HG03520 (cell line): Measurements from ENCODE around the gene NRSN1.
"Not testable (repeated sequence)": the region's sequence is repeated elsewhere in the genome, so short reads cannot be mapped to it uniquely, and the experiment has no call there.

Experiments
- ATAC-seq: cut with Tn5 transposase; IDR thresholded peaks from one replicate; pipeline ENCODE4 v1.9.1; 2021; ENCODE audit warnings: mild to moderate bottlenecking, moderate library complexity; ENCODE audit not compliant: unreplicated experiment

The NRSN1 gene

GRCh38 chr6:24140591-24140990 is 14.6 kb downstream of the NRSN1 start:
- no peak for ATAC-seq

- ATAC-seq, result not testable (repeated sequence)
These were observed 16.7 kb downstream of the NRSN1 start for GRCh38 chr6:24142733-24143132.

GRCh38 chr6:24145690-24146131 is 19.7 kb downstream of the NRSN1 start:
- ATAC-seq, result no peak

GRCh38 chr6:24146871-24147270 is 20.9 kb downstream of the NRSN1 start:
- ATAC-seq, result no peak

GRCh38 chr6:24147511-24148153 is 21.6 kb downstream of the NRSN1 start:
- ATAC-seq, result no peak

GRCh38 chr6:24148154-24148570 is 22.1 kb downstream of the NRSN1 start:
- ATAC-seq, result no peak

- no peak for ATAC-seq
These were observed 22.7 kb downstream of the NRSN1 start for GRCh38 chr6:24148684-24149083.

- ATAC-seq, result no peak
These were observed 23.3 kb downstream of the NRSN1 start for GRCh38 chr6:24149296-24149695.

GRCh38 chr6:24149836-24150235 is 23.8 kb downstream of the NRSN1 start:
- ATAC-seq, result no peak

- ATAC-seq, result no peak
These were observed 26.0 kb downstream of the NRSN1 start for GRCh38 chr6:24152014-24152413.

- ATAC-seq, result no peak
These were observed 28.1 kb downstream of the NRSN1 start for GRCh38 chr6:24154121-24154520.

- no peak for ATAC-seq
These were observed 31.9 kb downstream of the NRSN1 start for GRCh38 chr6:24157886-24158285.

GRCh38 chr6:24183584-24183983 is 57.6 kb downstream of the NRSN1 start:
- no peak for ATAC-seq

- no peak for ATAC-seq
These were observed 60.3 kb downstream of the NRSN1 start for GRCh38 chr6:24186349-24186748.

- ATAC-seq, result no peak
These were observed 62.1 kb downstream of the NRSN1 start for GRCh38 chr6:24187965-24188577.

- ATAC-seq, result no peak
These were observed 62.6 kb downstream of the NRSN1 start for GRCh38 chr6:24188578-24189080.

- no peak for ATAC-seq
These were observed 65.3 kb downstream of the NRSN1 start for GRCh38 chr6:24191346-24191745.

- no peak for ATAC-seq
These were observed 67.3 kb downstream of the NRSN1 start for GRCh38 chr6:24193364-24193763.

GRCh38 chr6:24194978-24195700 is 69.1 kb downstream of the NRSN1 start:
- ATAC-seq, result no peak

- ATAC-seq, result no peak
These were observed 70.0 kb downstream of the NRSN1 start for GRCh38 chr6:24195836-24196597.
